OCI-LY3 (cell line): ENCODE measurements around the gene RTL10.

Source experiments
- H2AFZ ChIP-seq: fragments of 200-600, 300-600 bp; shearing (Covaris generic); 2 replicates; pipeline ENCODE4 v1.6.0; 2014; ENCODE audit warnings: antibody characterized with exemption, low read depth, low read length
- H3K27ac ChIP-seq: fragments of 200-600, 300-600 bp; sonication (generic); 2 replicates; pipeline ENCODE4 v1.5.1; 2014; ENCODE audit warnings: mild to moderate bottlenecking, low read length, moderate library complexity, mixed read lengths
- H3K27me3 ChIP-seq: fragments of 200-600, 300-600 bp; sonication (generic); 2 replicates; pipeline ENCODE4 v1.6.1; 2014; ENCODE audit warnings: low read depth, low read length, mixed read lengths
- H3K36me3 ChIP-seq: fragments of 200-600, 300-600 bp; sonication (generic); replicated peaks from 2 replicates; pipeline ENCODE3; 2014; ENCODE audit warnings: low read depth, low read length, mixed read lengths
- H3K4me1 ChIP-seq: fragments of 300-600, 200-600 bp; sonication (generic); 2 replicates; pipeline ENCODE4 v1.6.1; 2014; ENCODE audit warnings: low read length, mixed read lengths
- H3K4me2 ChIP-seq: fragments of 200-600, 300-600 bp; sonication (generic); 2 replicates; pipeline ENCODE4 v1.6.1; 2014; ENCODE audit warnings: low read length, mixed read lengths
- H3K4me3 ChIP-seq: fragments of 300-600, 200-600 bp; sonication (generic); 2 replicates; pipeline ENCODE4 v1.5.1; 2014; ENCODE audit warnings: antibody characterized with exemption, mild to moderate bottlenecking, low read length, moderate library complexity
- H3K79me2 ChIP-seq: fragments of 300-600, 200-600 bp; shearing (Covaris generic); 2 replicates; pipeline ENCODE4 v1.6.1; 2014; ENCODE audit warnings: mild to moderate bottlenecking, low read length, mixed read lengths
- H3K9ac ChIP-seq: fragments of 300-600, 200-600 bp; shearing (Covaris generic); 2 replicates; pipeline ENCODE4 v1.6.0; 2014; ENCODE audit warnings: mild to moderate bottlenecking, low read length, moderate library complexity
- H3K9me3 ChIP-seq: fragments of 200-600, 300-600 bp; shearing (Covaris generic); 2 replicates; pipeline ENCODE4 v1.6.1; 2014; ENCODE audit warnings: low read length, mixed read lengths; ENCODE audit not compliant: insufficient read depth
- H4K20me1 ChIP-seq: fragments of 200-600, 300-600 bp; sonication (generic); 2 replicates; pipeline ENCODE4 v1.6.1; 2016; ENCODE audit warnings: low read length, mixed read lengths; ENCODE audit not compliant: insufficient read depth
- CTCF ChIP-seq: fragments of 200-600, 300-600 bp; sonication (generic); IDR thresholded peaks from 2 replicates; pipeline ENCODE4 v1.5.1; 2014; ENCODE audit warnings: antibody characterized with exemption, low read length, low read depth
- EZH2phosphoT487 ChIP-seq: fragments of 200-600 bp; shearing (Covaris generic); IDR thresholded peaks from 2 replicates; pipeline ENCODE4 v1.6.1; 2018; ENCODE audit warnings: antibody characterized with exemption, mixed run types, low read depth

Gene RTL10

GRCh38 chr22:19865141-19865829 is 10.6 kb upstream of the RTL10 start:
- Histone ChIP-seq H3K36me3 (no peaks in the 10 kb centered on the region), H3K9me3 (no peaks in the 10 kb centered on the region), H3K4me2 (no peak overlapping the region), H3K9ac (no peak overlapping the region), H3K4me3 (no peak overlapping the region), H2AFZ (no peak overlapping the region), H4K20me1 (no peaks in the 10 kb centered on the region), H3K27me3 (no peaks in the 10 kb centered on the region), H3K27ac (no peak overlapping the region), H3K79me2 (no peaks in the 10 kb centered on the region), H3K4me1 (no peaks in the 10 kb centered on the region)
- TF ChIP-seq EZH2phosphoT487 (no peak), CTCF (no peak)

- Histone ChIP-seq H3K4me1 (no peaks in the 10 kb centered on the region), H3K4me2 (no peak overlapping the region)
- TF ChIP-seq CTCF, result no peak
- TF ChIP-seq EZH2phosphoT487, result no peak
These were observed 9.9 kb upstream of the RTL10 start for GRCh38 chr22:19864538-19865106.

GRCh38 chr22:19863571-19863970 is 8.9 kb upstream of the RTL10 start:
- no peaks in the 10 kb centered on the region for H4K20me1 ChIP-seq
- no peak overlapping the region for H3K27ac ChIP-seq
- no peaks in the 10 kb centered on the region for H3K79me2 ChIP-seq
- no peak overlapping the region for H2AFZ ChIP-seq
- H3K4me1 ChIP-seq, result no peaks in the 10 kb centered on the region
- H3K27me3 ChIP-seq, result no peaks in the 10 kb centered on the region
- TF ChIP-seq CTCF (no peak), EZH2phosphoT487 (no peak)
- H3K36me3 ChIP-seq, result no peaks in the 10 kb centered on the region
- H3K4me3 ChIP-seq, result no peak overlapping the region
- H3K4me2 ChIP-seq, result no peak overlapping the region
- H3K9ac ChIP-seq, result no peak overlapping the region
- no peaks in the 10 kb centered on the region for H3K9me3 ChIP-seq

More at GRCh38 chr22:19864538-19865106, 9.9 kb upstream of the RTL10 start:
- no peaks in the 10 kb centered on the region for H3K27me3 ChIP-seq
- no peaks in the 10 kb centered on the region for H3K79me2 ChIP-seq
- no peaks in the 10 kb centered on the region for H3K36me3 ChIP-seq
- no peak overlapping the region for H3K9ac ChIP-seq
- no peaks in the 10 kb centered on the region for H4K20me1 ChIP-seq
- no peak overlapping the region for H2AFZ ChIP-seq
- no peak overlapping the region for H3K4me3 ChIP-seq
- H3K9me3 ChIP-seq, result no peaks in the 10 kb centered on the region
- no peak overlapping the region for H3K27ac ChIP-seq

- Histone ChIP-seq H4K20me1 (no peaks in the 10 kb centered on the region), H3K27ac (no peak overlapping the region), H3K9me3 (no peaks in the 10 kb centered on the region), H3K27me3 (no peaks in the 10 kb centered on the region), H3K79me2 (0 out of 2 replicates have a peak, but pooled peaks cover 2% of the 10 kb centered on the region), H3K4me3 (no peak overlapping the region), H3K4me1 (peaks cover 2% of the 10 kb centered on the region; the same call in 1 of the 2 replicates), H3K36me3 (peaks cover under 1% of the 10 kb centered on the region), H2AFZ (no peak overlapping the region), H3K9ac (no peak overlapping the region), H3K4me2 (no peak overlapping the region)
- no peak for TF ChIP-seq EZH2phosphoT487
- no peak for TF ChIP-seq CTCF
These were observed 8.1 kb upstream of the RTL10 start for GRCh38 chr22:19862619-19863246.
